K562 (cell line): Measurements from ENCODE around the gene OR2AP1.

Experiments used
- CHD1 ChIP-seq: fragments of 200-600 bp; sonication (generic); IDR thresholded peaks from one replicate; pipeline ENCODE4 v1.6.1; 2012; ENCODE audit warnings: mild to moderate bottlenecking, moderate library complexity, low read length, inconsistent platforms
- CHD4 ChIP-seq: fragments of 200-600 bp; sonication (generic); IDR thresholded peaks from 3 replicates; pipeline ENCODE4 v1.6.1; 2012; ENCODE audit warnings: low read depth, mild to moderate bottlenecking, mixed read lengths, low read length, inconsistent platforms; ENCODE audit not compliant: insufficient read depth, insufficient replicate concordance, poor library complexity, severe bottlenecking
- MAZ ChIP-seq, 2 experiments: fragments of 450-650 bp in 1 of 2; sonication (generic) in 1 of 2; formaldehyde crosslinking; IDR thresholded peaks in 1 of 2; conservative IDR thresholded peaks in 1 of 2; 2 replicates each; pipeline versions ENCODE4 v1.4.0 to v1.5.0; 2020; ENCODE audit warnings: mild to moderate bottlenecking in 1 of 2, missing genetic modification reagents in 1 of 2
- TF ChIP-seq, protein P1 (sequence below): sonication (generic); formaldehyde crosslinking; IDR thresholded peaks from 2 replicates; pipeline ENCODE4 v1.8.0; 2022; ENCODE audit warnings: missing genetic modification reagents, mild to moderate bottlenecking, borderline replicate concordance
- TF ChIP-seq, protein P2 (sequence below), 2 experiments: fragments of 450-650 bp; formaldehyde crosslinking in 1 of 2; IDR thresholded peaks; 2 replicates each; pipeline versions ENCODE4 v1.4.0 to v1.6.1; 2014 to 2020; ENCODE audit warnings: mild to moderate bottlenecking in 2 of 2, borderline replicate concordance in 1 of 2, low read depth in 1 of 2

- TF ChIP-seq MAZ (CRISPR knock-in tag; conservative IDR thresholded peaks at IDR 0.05 in 1 of 2, IDR thresholded peaks at IDR 0.05 in 1 of 2): no peak
- TF ChIP-seq CHD1: no peak
- TF ChIP-seq, protein P1, sequence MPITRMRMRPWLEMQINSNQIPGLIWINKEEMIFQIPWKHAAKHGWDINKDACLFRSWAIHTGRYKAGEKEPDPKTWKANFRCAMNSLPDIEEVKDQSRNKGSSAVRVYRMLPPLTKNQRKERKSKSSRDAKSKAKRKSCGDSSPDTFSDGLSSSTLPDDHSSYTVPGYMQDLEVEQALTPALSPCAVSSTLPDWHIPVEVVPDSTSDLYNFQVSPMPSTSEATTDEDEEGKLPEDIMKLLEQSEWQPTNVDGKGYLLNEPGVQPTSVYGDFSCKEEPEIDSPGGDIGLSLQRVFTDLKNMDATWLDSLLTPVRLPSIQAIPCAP (CRISPR knock-in tag): no peak
- TF ChIP-seq, protein P2, sequence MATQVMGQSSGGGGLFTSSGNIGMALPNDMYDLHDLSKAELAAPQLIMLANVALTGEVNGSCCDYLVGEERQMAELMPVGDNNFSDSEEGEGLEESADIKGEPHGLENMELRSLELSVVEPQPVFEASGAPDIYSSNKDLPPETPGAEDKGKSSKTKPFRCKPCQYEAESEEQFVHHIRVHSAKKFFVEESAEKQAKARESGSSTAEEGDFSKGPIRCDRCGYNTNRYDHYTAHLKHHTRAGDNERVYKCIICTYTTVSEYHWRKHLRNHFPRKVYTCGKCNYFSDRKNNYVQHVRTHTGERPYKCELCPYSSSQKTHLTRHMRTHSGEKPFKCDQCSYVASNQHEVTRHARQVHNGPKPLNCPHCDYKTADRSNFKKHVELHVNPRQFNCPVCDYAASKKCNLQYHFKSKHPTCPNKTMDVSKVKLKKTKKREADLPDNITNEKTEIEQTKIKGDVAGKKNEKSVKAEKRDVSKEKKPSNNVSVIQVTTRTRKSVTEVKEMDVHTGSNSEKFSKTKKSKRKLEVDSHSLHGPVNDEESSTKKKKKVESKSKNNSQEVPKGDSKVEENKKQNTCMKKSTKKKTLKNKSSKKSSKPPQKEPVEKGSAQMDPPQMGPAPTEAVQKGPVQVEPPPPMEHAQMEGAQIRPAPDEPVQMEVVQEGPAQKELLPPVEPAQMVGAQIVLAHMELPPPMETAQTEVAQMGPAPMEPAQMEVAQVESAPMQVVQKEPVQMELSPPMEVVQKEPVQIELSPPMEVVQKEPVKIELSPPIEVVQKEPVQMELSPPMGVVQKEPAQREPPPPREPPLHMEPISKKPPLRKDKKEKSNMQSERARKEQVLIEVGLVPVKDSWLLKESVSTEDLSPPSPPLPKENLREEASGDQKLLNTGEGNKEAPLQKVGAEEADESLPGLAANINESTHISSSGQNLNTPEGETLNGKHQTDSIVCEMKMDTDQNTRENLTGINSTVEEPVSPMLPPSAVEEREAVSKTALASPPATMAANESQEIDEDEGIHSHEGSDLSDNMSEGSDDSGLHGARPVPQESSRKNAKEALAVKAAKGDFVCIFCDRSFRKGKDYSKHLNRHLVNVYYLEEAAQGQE (IDR thresholded peaks at IDR 0.05; ENCODE audit: borderline replicate concordance): no peak
- TF ChIP-seq, protein P2 (CRISPR knock-in tag; IDR thresholded peaks at IDR 0.05; ENCODE audit: low read depth): no peak
- TF ChIP-seq CHD4: no peak
Observed at GRCh38 chr12:55614764-55615163, 42.5 kb downstream of the OR2AP1 start.
